PFSK-1 (cell line): ENCODE data around the gene ANXA3.

Source experiments
- POLR2AphosphoS5 ChIP-seq: IDR thresholded peaks from 2 replicates; pipeline ENCODE4 v1.6.1; 2012; ENCODE audit warnings: low read depth, mild to moderate bottlenecking, control low read depth, low read length, moderate library complexity
- TF ChIP-seq, protein P1 (sequence below), 2 experiments: IDR thresholded peaks; 2 replicates each; pipeline versions ENCODE4 v1.6.1 to v1.8.0; 2011 to 2012; ENCODE audit warnings: low read depth in 2 of 2, low read length in 2 of 2, control low read depth in 1 of 2, inconsistent platforms in 1 of 2, mild to moderate bottlenecking in 1 of 2, moderate library complexity in 1 of 2; ENCODE audit not compliant: insufficient read depth in 1 of 2

- no peak for TF ChIP-seq POLR2AphosphoS5
- TF ChIP-seq, protein P1, sequence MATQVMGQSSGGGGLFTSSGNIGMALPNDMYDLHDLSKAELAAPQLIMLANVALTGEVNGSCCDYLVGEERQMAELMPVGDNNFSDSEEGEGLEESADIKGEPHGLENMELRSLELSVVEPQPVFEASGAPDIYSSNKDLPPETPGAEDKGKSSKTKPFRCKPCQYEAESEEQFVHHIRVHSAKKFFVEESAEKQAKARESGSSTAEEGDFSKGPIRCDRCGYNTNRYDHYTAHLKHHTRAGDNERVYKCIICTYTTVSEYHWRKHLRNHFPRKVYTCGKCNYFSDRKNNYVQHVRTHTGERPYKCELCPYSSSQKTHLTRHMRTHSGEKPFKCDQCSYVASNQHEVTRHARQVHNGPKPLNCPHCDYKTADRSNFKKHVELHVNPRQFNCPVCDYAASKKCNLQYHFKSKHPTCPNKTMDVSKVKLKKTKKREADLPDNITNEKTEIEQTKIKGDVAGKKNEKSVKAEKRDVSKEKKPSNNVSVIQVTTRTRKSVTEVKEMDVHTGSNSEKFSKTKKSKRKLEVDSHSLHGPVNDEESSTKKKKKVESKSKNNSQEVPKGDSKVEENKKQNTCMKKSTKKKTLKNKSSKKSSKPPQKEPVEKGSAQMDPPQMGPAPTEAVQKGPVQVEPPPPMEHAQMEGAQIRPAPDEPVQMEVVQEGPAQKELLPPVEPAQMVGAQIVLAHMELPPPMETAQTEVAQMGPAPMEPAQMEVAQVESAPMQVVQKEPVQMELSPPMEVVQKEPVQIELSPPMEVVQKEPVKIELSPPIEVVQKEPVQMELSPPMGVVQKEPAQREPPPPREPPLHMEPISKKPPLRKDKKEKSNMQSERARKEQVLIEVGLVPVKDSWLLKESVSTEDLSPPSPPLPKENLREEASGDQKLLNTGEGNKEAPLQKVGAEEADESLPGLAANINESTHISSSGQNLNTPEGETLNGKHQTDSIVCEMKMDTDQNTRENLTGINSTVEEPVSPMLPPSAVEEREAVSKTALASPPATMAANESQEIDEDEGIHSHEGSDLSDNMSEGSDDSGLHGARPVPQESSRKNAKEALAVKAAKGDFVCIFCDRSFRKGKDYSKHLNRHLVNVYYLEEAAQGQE (IDR thresholded peaks at IDR 0.05; ENCODE audit: insufficient read depth in 1 of 2, low read depth in 2 of 2, low read length in 2 of 2): no peak
Observed at GRCh38 chr4:78644744-78645330, 93.3 kb downstream of the ANXA3 start.
